COLO829 (cell line): ENCODE data around the gene FYTTD1.
"Not testable (repeated sequence)": the region's sequence is repeated elsewhere in the genome, so short reads cannot be mapped to it uniquely, and the experiment has no call there.

Experiments used
- DNase-seq: peaks from one replicate; pipeline ENCODE4 v3.0.0; 2012; ENCODE audit warnings: low spot score

The FYTTD1 gene, protein sequence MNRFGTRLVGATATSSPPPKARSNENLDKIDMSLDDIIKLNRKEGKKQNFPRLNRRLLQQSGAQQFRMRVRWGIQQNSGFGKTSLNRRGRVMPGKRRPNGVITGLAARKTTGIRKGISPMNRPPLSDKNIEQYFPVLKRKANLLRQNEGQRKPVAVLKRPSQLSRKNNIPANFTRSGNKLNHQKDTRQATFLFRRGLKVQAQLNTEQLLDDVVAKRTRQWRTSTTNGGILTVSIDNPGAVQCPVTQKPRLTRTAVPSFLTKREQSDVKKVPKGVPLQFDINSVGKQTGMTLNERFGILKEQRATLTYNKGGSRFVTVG

DNA sequence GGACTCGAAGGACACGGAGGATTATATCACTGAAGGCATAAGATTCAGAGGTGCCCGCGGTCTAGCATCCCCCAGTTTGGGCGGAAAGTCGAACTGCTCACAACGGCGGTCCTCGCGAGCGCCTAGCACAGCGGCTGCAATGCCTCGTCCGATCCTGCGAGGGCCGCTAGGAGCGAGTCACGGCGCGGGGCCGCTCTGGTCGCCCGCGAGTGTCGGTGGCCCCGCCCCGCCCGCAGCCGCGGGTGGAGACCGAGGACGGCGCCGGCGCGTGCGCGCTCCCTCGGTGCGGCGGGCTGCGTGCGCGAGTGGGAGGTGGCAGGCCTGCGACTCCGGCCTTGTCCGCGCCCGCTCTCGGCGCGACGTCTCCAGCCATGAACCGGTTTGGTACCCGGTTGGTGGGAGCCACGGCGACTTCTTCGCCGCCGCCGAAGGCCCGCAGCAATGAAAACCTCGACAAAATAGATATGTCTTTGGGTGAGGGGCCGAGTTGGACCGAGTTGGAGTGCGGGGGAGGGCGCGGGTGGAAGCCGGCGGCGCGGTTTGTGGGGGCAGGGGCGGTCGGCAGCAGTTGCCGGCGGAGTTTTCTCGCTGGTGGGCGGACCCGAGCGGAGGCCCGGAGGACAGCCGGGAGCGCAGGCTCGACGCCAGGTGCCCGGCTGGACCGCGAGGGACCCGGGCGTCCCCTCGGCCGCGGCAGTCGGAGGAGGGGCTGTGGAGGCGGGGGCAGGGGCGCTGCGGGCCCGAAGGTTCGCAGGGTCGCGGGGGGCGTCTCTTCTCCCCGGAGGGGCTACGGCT lies at the start of gene FYTTD1:
FYTTD1 (plus strand) TSS at position 283 of the 795 bp plus-strand sequence; CDS start at position 372, 89 bp downstream.
- DNase-seq = peak; percentile 92

DNA sequence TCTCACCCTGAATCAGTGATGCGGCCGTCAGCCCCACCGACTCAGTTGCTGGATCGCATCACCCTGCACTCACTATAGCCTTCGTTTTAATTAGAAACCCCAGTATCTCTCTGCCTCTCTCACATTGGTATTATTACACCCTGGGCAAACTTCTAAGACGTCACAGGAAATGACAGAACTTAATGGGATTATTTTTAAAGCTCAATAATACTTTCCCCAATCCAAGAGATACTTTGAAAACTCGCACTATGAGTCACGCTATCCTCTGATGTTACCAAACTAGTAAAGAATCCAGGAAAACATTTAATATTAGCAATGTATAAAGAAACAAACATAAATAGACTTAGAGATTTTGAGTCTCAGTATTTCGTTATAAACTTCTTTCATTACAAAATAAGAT lies 49.6 kb upstream of the FYTTD1 start:
- no peak for DNase-seq

DNA sequence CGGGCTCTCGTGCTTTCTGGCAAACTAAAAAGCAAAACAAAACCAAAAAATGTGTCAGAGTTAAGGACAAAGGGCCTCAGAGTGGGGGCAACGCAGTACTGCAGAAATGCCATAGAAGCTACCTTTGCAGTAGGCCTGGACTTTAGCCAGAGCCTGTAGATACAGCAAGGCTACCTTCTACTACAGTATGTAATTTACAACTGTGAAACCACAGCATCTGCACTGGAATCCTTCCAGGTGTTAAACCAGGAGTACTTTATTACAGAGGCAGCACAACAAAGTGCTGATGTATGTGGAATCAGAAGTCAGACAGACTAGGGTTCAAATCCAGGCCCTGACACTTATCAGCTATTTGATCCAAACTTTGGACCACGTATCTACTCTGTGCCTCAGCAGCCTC lies 47.8 kb upstream of the FYTTD1 start:
- no peak for DNase-seq

DNA sequence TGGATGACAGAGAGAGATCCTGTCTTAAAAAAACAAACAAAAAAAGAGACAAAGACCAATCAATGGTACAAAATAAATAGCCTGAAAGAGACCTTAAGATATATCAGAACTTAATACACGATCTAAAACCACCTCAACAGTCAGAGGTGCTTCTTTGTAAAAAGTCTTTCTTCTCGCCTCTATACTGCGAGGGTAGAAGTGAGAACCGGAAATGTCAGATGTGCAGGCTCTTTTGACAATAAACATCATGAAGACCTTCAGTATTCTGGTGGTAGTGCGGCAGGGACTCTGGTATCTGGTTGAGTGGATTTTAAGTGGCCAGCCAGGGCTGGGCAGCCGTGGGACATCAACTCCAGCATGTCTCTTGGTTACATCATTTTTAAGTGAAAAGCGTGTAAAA lies 43.0 kb upstream of the FYTTD1 start:
- DNase-seq = no peak

DNA sequence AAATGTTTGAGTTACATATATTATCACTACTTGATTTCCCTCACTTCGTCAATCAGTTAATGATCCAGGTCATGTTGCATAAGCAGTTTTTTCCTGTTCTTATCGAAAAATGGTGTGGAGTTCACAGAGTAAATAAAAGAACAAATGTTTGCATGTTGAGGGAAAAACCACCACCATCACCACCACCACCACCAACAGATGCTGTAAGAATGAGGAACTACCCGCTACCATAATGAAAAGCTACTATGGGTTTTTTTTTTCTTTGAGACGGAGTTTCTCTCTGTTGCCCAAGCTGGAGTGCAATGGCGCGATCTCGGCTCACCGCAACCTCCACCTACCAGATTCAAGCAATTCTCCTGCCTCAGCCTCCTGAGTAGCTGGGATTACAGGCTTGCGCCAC lies 40.5 kb upstream of the FYTTD1 start:
- DNase-seq = no peak

DNA sequence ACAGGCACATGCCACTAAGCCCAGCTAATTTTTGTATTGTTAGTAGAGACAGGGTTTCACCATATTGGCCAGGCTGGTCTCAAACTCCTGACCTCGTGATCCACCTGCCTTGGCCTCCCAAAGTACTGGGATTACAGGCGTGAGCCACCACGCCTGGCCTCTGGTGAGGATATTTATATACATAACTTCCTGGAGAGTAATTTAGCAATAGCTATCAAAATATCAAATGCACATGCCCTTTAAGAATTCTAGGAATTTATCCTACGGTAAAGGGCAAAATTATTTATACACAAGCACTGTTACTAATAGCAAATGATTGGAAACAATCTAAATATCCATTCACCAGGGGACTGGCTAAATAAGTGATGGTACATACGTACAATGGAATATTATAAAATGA lies 38.7 kb upstream of the FYTTD1 start:
- not testable (repeated sequence) for DNase-seq

DNA sequence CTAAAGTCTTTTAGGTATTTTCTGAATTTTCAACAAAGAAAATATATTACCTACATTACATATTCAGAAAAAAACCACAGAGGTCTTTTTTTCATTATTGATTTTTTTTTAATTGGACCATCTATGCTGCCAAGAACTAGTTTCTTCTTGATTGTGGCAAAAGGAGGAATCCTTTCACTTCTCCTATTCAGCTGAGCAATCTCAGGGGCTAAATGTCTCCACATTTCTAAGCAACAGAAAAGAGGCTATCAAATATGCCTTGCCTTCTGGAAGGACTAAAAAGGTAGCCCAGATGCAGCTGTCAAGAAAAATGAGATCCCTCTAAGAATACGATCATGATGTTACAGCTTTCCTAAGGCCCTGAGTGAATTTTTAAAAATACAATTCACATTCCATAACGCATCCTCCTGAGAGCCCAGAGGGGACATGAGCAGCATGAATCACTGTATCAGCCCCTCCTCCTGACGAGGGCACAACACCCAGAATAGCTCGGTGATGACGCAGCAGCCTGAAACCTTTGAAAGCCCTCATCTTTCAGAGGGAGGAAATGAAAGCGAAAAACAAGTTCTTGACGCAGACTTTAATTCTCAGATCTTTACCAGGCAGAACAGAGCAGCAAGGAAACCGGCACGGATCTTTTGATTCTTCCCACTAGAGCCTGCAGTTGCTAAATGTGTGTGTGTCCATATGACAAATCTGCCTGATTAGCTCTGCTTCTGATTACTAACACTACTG lies 37.5 kb upstream of the FYTTD1 start:
- DNase-seq = peak; percentile 86

DNA sequence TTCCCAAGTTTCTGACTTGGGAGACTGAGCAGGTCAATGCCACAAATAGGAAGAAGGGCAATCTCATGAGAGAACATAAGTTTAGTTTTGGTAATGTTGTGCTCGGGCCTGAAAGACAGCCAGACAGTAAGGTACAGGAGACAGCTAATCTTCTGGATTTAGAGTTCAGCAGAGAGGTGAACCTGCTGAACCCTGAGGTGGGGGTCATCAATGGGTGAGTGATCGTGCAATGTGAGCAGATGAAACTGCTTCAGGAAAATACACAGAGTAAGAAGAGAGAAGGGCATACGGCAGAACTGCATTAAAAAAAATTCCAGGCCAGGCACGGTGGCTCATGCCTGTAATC lies 36.2 kb upstream of the FYTTD1 start:
- no peak for DNase-seq

DNA sequence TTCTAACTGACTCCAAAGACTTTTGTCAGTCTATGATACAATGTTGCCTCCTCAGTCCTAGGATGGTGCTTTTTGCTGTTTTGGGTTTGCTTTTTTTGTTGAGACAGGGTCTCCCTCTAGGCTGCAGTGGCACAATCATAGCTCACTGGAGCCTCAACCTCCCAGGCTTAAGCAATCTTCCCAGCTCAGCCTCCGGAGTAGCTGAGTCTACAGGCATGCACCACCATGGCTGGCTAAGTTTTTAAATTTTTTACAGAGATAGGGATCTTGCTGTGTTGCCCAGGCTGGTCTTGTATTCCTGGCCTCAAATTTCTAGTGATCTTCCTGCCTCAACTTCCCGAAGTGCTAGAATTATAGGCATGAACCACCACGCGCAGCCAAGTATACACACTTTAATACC lies 35.4 kb upstream of the FYTTD1 start:
- no peak for DNase-seq

DNA sequence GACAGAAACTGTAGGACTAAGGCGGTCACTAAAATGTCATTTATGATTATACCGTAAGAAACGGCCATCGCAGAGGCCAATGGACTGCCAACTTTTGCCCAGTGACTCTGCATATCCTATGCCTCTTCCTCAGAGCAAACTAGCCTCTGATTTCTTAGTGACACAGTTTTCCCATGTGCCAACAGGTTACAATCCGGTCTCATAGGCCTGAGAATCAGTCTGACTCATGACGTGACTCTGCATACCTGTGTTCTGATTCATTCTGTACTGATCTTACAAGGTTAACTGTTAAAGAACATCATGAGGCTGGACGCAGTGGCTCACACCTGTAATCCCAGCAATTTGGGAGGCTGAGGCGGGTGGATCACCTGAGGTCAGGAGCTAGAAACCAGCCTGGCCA lies 30.8 kb upstream of the FYTTD1 start:
- DNase-seq = no peak

DNA sequence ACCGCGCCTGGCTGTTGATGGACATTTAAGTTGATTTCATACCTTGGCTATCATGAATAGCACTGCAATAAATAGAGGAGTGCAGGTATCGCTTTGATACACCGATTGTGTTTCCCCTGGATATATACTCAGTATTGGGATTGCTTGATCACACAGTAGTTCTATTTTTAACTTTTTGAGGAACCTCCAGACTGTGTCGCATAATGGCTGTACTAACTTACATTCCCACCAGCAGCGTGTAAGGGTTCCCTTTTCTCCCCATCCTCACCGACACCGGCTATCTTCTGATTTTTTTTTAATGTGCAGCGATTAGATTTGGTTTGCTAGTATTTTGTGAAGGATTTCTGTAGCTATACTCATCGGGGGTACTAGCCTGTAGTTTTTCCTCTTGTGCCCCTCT lies 29.0 kb upstream of the FYTTD1 start:
- no peak for DNase-seq

DNA sequence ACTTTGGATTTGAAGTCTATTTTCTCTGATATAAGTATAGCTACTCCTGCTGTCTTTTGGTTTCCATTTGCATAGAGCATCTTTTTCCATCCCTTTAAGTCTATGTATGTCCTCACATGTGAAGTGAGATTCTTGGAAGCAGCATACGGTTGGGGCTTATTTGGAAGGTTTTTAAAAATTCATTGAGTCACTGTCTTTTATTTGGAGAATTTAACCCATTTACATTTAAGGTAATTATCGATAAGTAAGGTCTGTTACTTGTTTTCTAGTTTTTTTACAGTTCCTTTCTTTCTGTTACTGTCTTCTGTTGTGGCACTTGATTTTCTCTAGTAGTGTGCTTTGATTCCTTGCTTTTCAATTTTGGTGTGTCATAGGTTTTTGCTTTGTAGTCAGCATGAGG lies 26.9 kb upstream of the FYTTD1 start:
- DNase-seq = no peak

DNA sequence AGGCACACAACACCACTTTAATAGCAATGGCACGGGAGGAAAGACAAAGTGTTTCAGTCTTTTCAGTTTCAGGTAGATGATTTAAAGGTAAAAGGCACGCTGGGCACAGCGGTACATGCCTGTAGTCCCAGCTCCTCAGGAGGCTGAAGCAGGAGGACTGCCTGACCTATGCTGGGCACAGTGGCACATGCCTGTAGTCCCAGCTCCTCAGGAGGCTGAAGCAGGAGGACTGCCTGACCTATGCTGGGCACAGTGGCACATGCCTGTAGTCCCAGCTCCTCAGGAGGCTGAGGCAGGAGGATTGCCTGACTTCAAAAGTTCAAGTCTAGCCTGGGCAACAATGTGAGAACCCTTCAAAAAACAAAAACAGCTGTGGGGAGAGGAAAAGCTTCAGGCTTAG lies 21.8 kb upstream of the FYTTD1 start:
- DNase-seq = not testable (repeated sequence)

DNA sequence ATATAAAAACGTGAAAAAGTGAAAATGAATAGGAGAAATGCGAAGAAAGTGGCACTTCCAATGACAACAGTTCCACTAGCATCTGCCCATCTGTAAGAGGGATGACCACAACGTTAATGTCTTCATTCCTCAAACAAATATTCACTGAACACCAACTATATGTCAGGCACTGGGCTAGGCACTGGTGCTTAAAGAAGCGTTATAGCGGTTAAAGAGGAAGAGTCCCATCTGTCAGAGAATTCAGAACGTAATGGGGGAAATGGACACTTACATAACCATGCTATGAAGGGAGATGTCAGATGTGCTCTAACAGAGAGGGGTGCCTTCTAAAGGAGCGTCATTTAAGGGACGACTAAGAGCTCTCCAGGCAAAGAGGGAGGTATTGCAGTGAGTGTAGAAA lies 21.2 kb upstream of the FYTTD1 start:
- DNase-seq = no peak

DNA sequence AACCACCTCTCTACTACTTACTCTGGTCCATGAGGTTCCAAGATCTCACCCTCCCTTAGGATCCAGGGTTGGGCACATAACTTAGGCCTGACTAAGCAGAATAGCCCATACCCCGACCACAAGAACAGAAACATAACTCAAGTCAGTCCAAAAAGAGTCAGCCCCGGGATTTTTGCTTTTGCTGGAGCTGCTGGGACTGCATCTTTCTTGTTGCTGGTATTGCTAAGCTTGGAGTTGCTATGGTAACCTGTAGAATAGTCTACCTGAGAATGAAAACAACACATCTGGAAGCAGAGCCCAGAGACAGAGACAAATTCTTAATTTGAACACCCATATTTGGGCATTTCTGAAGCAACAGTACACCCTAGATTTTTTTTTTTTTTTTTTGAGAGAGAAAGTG lies 19.5 kb upstream of the FYTTD1 start:
- no peak for DNase-seq

DNA sequence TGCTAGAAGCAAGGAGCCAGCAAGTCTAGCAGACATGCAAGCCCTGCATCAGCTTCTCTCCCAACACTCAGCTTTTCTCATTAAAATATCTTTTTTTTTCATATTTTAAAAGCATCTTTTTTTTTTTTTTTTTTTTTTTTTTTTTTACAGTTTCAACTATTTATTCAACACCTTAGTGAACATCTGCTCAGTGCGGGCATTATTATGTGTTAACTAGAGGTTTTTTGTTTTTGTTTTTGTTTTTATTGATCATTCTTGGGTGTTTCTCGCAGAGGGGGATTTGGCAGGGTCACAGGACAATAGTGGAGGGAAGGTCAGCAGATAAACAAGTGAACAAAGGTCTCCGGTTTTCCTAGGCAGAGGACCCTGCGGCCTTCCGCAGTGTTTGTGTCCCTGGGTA lies 18.9 kb upstream of the FYTTD1 start:
- not testable (repeated sequence) for DNase-seq

DNA sequence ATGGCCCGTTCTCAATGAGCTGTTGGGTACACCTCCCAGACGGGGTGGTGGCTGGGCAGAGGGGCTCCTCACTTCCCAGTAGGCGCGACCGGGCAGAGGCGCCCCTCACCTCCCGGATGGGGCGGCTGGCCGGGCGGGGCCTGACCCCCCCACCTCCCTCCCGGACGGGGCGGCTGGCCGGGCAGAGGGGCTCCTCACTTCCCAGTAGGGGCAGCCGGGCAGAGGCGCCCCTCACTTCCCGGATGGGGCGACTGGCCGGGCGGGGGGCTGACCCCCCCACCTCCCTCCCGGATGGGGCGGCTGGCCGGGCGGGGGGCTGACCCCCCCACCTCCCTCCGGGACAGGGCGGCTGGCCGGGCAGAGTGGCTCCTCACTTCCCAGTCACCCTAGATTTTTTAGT lies 18.2 kb upstream of the FYTTD1 start:
- not testable (repeated sequence) for DNase-seq

DNA sequence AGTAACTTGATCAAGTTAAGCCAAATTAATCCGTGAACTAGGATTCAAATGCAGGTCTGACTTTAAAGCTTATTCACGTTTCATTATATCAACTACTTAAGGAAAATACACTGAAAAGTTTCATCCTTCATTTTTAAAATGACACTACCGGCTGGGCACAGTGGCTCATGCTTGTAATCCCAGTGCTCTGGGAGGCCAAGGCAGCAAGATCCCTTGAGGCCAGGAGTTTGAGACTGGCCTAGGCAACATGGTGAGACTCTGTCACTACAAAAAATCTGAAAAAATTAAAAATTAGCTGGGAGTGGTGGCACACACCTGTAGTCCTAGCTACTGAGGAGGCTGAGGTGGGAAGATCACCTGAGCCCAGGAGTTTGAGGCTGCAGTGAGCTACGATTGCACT lies 16.6 kb upstream of the FYTTD1 start:
- DNase-seq = no peak

DNA sequence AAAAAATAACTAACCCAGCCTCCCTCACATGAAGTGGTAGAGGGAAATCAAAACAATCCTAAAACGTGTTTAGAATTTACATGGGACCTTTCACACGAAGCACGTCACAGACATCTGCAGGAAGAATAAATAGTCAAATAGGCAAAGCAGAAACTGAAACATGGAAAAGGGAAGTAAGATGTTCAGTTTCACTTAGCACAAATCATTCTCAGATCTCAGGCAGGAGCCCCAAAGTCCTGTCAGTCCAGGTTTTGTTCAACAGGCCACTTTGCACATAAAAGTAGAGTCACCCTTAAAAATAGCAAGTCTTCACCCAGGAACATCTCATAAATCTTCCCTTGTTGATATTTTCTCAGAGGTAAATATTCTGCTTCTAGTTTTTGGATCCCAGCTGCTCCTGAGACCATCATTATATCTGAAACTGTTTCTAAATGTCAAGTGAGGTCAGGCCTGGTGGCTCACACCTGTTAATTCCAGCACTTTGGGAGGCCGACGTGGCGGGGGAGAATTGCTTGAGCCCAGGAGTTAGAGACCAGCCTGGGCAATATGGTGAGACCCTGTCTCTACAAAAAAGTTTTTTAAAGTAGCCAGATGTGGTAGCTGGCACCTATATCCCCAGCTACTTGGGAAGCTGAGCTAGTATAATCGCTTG lies 14.9 kb upstream of the FYTTD1 start:
- no peak for DNase-seq

DNA sequence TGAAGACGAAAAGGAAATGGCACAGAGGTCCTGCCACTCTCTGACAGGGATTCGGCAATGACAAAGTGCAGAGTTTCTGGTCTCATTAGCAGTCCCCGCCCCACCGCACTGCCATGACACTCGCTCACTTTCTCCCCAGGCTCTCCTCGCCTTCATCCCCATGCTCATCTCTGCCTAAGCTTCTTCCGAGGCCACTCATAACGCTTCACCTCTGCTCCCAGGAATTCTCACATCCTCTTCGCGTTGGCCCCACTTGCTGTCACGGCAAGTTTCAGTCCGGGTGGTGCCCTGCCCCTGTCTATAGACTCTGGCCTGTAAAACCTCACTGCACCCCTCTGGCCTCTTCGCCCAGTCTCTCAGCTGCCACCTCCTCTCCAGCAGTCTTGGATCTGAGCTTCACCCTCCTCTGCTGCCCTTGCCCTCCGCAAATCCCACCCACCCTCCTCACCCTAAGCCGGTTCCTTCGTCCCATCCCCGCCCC lies 13.6 kb upstream of the FYTTD1 start:
- DNase-seq = no peak

DNA sequence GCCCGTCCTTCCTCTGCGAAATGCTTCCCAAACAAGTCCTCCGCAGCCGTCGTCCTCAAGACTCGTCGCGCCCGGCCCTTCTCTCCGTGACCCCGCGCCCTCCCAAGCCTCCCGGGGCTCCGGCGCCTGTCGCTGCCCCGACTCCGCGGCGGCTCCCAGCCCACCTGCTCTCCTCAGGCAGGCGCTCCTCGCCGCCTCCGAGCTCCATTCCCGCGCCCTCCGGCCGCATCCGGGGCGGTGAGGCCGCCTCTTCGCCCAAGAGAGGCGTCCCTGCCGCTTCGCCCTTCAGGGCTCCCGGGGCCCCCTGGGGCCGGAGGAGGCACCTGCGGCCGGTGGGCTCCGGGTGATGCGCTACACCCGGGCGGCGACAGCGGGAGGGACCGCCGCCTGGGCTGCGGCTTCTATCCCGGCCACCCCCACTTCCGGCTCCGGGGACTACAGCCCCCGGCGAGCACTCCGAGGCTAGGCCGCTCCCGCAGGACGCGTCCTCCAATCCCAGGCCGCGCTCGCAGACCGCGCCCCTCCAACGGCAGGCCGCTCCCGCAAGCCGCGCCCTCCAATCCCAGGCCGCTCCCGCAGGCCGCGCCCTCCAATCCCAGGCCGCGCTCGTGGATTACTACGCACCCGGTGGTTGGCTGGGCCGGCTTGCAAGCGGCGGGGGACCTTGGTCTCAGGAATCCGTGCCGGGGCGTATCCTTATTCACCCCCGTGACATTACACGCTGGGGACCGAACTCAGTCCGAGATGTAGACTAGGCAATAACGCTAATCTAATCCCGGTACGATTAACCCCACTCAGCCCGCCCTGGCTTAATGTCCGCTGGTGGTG lies 13.0 kb upstream of the FYTTD1 start, which contains the start of gene RUBCN:
RUBCN (minus strand) TSS at position 414 of the 828 bp plus-strand sequence; CDS start at position 229, 185 bp downstream.
- peak; percentile 86 for DNase-seq
